H1 (cell line): ENCODE measurements around the gene MUC5AC. TPM values are rescaled to one million over a fixed set of nuclear protein-coding genes. Genes with fewer than 3 reads are reported as not detected.

ENCODE experiments used
- CTCF ChIA-PET: fragments of 300-600 bp; sonication (Branson Sonifier 250); formaldehyde crosslinking; loops from one replicate; lab custom pipeline; 2021; ENCODE audit not compliant: partially characterized antibody; lab: Charles Lee
- POLR2A ChIA-PET: fragments of 300-600 bp; sonication (Branson Sonifier 250); formaldehyde crosslinking; loops from one replicate; lab custom pipeline; 2021; ENCODE audit warnings: inconsistent platforms; ENCODE audit not compliant: partially characterized antibody; lab: Charles Lee
- DNase-seq, 2 experiments: peaks; one replicate each; pipeline versions ENCODE4 v3.0.0 to v3.0.0-alpha.2; 2010 to 2022; ENCODE audit warnings: low spot score in 2 of 2, low read depth in 1 of 2, mixed read lengths in 1 of 2
- FAIRE-seq: peaks from 2 replicates; lab custom pipeline; 2011; peaks lifted over from hg19 to GRCh38; lab: Jason Lieb, UNC
- H2AFZ ChIP-seq: 2 replicates; pipeline ENCODE4 v1.8.1; 2012; ENCODE audit warnings: low read length, inconsistent platforms
- H2AK5ac ChIP-seq: 2 replicates; pipeline ENCODE4 v1.6.1; 2013; ENCODE audit warnings: low read depth, low read length
- H2BK120ac ChIP-seq: replicated peaks from 2 replicates; pipeline ENCODE3; 2013; ENCODE audit warnings: low read depth, low read length, inconsistent platforms
- H2BK12ac ChIP-seq: 2 replicates; pipeline ENCODE4 v1.6.1; 2013; ENCODE audit warnings: low read depth, low read length
- H2BK15ac ChIP-seq: 2 replicates; pipeline ENCODE4 v1.6.1; 2013; ENCODE audit warnings: low read length
- H2BK20ac ChIP-seq: 2 replicates; pipeline ENCODE4 v1.6.1; 2013; ENCODE audit warnings: low read length
- H2BK5ac ChIP-seq: 2 replicates; pipeline ENCODE4 v1.6.1; 2013; ENCODE audit warnings: low read depth, low read length
- H3K14ac ChIP-seq: 2 replicates; pipeline ENCODE4 v1.6.1; 2013; ENCODE audit warnings: inconsistent platforms; ENCODE audit not compliant: insufficient read length
- H3K18ac ChIP-seq: 2 replicates; pipeline ENCODE4 v1.6.1; 2013; ENCODE audit warnings: low read length; ENCODE audit errors: extremely low read depth
- H3K23ac ChIP-seq: 2 replicates; pipeline ENCODE4 v1.6.1; 2013; ENCODE audit warnings: inconsistent platforms; ENCODE audit not compliant: insufficient read length
- H3K23me2 ChIP-seq: 2 replicates; pipeline ENCODE4 v1.6.1; 2013; ENCODE audit warnings: low read depth, low read length
- H3K27ac ChIP-seq: 2 replicates; pipeline ENCODE4 v1.6.1; 2011; ENCODE audit warnings: low read depth, low read length, inconsistent platforms
- H3K27me3 ChIP-seq, 4 experiments: replicated peaks in 1 of 4; 1 replicate in 1 of 4; 2 replicates in 3 of 4; pipeline versions ENCODE4 v1.6.1 to v1.8.1; 2011 to 2013; ENCODE audit warnings: low read length in 3 of 4, mild to moderate bottlenecking in 3 of 4, inconsistent platforms in 2 of 4, mixed read lengths in 2 of 4, moderate library complexity in 1 of 4; ENCODE audit not compliant: control insufficient read depth in 3 of 4, insufficient read depth in 3 of 4; ENCODE audit errors: extremely low read depth in 1 of 4
- H3K36me3 ChIP-seq, 4 experiments: 2 replicates each; pipeline versions ENCODE4 v1.6.1 to v1.8.1; 2011 to 2013; ENCODE audit warnings: mild to moderate bottlenecking in 4 of 4, low read length in 3 of 4, moderate library complexity in 2 of 4, control low read depth in 1 of 4, inconsistent platforms in 1 of 4; ENCODE audit not compliant: insufficient read depth in 4 of 4, control insufficient read depth in 2 of 4
- H3K4ac ChIP-seq: replicated peaks from 2 replicates; pipeline ENCODE3; 2013; ENCODE audit warnings: low read length, low read depth, mixed read lengths, inconsistent platforms; ENCODE audit not compliant: insufficient read length
- H3K4me1 ChIP-seq, 4 experiments: replicated peaks in 1 of 4; 1 replicate in 1 of 4; 2 replicates in 3 of 4; pipeline versions ENCODE4 v1.6.1 to v1.8.1; 2011 to 2013; ENCODE audit warnings: low read length in 3 of 4, inconsistent platforms in 2 of 4, mixed read lengths in 1 of 4; ENCODE audit not compliant: insufficient read depth in 4 of 4, control insufficient read depth in 3 of 4
- H3K4me2 ChIP-seq, 2 experiments: 2 replicates each; pipeline versions ENCODE4 v1.6.1 to v1.8.1; 2011 to 2013; ENCODE audit warnings: low read depth in 2 of 2, low read length in 2 of 2, control low read depth in 1 of 2, inconsistent platforms in 1 of 2, mild to moderate bottlenecking in 1 of 2; ENCODE audit not compliant: insufficient read depth in 1 of 2
- H3K4me3 ChIP-seq, 4 experiments: fragments of 200-600, 300-600 bp in 1 of 4; sonication (generic), shearing (Covaris generic), sonication (Bioruptor Twin) in 1 of 4; 2 replicates each; pipeline versions ENCODE4 v1.5.1 to v1.8.1; 2011 to 2016; ENCODE audit warnings: low read length in 4 of 4, low read depth in 3 of 4, control low read depth in 2 of 4, inconsistent platforms in 2 of 4, mild to moderate bottlenecking in 2 of 4, mixed read lengths in 1 of 4, moderate library complexity in 1 of 4; ENCODE audit not compliant: insufficient read depth in 2 of 4; ENCODE audit errors: extremely low read depth in 1 of 4
- H3K56ac ChIP-seq: replicated peaks from 2 replicates; pipeline ENCODE3; 2013; ENCODE audit warnings: low read depth, mild to moderate bottlenecking, mixed read lengths, low read length, inconsistent platforms; ENCODE audit not compliant: insufficient read length
- H3K79me1 ChIP-seq: 2 replicates; pipeline ENCODE4 v1.6.1; 2013; ENCODE audit warnings: low read depth, low read length, control low read depth
- H3K79me2 ChIP-seq, 2 experiments: 2 replicates each; pipeline versions ENCODE4 v1.6.1 to v1.8.1; 2012 to 2013; ENCODE audit warnings: low read length in 2 of 2, mild to moderate bottlenecking in 2 of 2, inconsistent platforms in 1 of 2; ENCODE audit not compliant: insufficient read depth in 2 of 2, control insufficient read depth in 1 of 2
- H3K9ac ChIP-seq, 4 experiments: replicated peaks in 1 of 4; 1 replicate in 1 of 4; 2 replicates in 3 of 4; pipeline versions ENCODE4 v1.6.1 to v1.8.1; 2011 to 2013; ENCODE audit warnings: low read depth in 3 of 4, low read length in 3 of 4, control low read depth in 2 of 4, mild to moderate bottlenecking in 2 of 4, moderate library complexity in 2 of 4, inconsistent platforms in 1 of 4; ENCODE audit errors: extremely low read depth in 1 of 4
- H3K9me3 ChIP-seq, 2 experiments: 2 replicates each; pipeline versions ENCODE4 v1.6.1 to v1.8.1; 2012 to 2013; ENCODE audit warnings: mild to moderate bottlenecking in 2 of 2, moderate library complexity in 2 of 2, control low read depth in 1 of 2, inconsistent platforms in 1 of 2, low read depth in 1 of 2, low read length in 1 of 2, mixed read lengths in 1 of 2; ENCODE audit not compliant: insufficient read depth in 2 of 2
- H4K20me1 ChIP-seq, 2 experiments: replicated peaks in 1 of 2; 2 replicates each; pipeline versions ENCODE3 to v1.8.1; 2011 to 2013; ENCODE audit warnings: inconsistent platforms in 2 of 2, low read length in 2 of 2, mild to moderate bottlenecking in 1 of 2; ENCODE audit not compliant: insufficient read depth in 2 of 2, control insufficient read depth in 1 of 2
- H4K5ac ChIP-seq: 2 replicates; pipeline ENCODE4 v1.6.1; 2013; ENCODE audit warnings: low read length, low read depth, mixed read lengths, inconsistent platforms; ENCODE audit not compliant: insufficient read length
- H4K8ac ChIP-seq: 2 replicates; pipeline ENCODE4 v1.8.0; 2013; ENCODE audit warnings: mild to moderate bottlenecking, moderate library complexity, low read length, inconsistent platforms; ENCODE audit not compliant: insufficient read depth; ENCODE audit errors: extremely low read depth
- H4K91ac ChIP-seq: replicated peaks from 2 replicates; pipeline ENCODE3; 2013; ENCODE audit warnings: low read length, mixed read lengths, inconsistent platforms; ENCODE audit not compliant: insufficient read length
- ATF2 ChIP-seq: IDR thresholded peaks from 2 replicates; pipeline ENCODE4 v1.6.1; 2012; ENCODE audit warnings: low read length, inconsistent platforms
- BCL11A ChIP-seq, 2 experiments: IDR thresholded peaks; one replicate each; pipeline ENCODE4 v1.6.1; 2011; ENCODE audit warnings: low read depth in 2 of 2, low read length in 2 of 2, mild to moderate bottlenecking in 2 of 2
- CEBPB ChIP-seq: IDR thresholded peaks from 2 replicates; pipeline ENCODE4 v1.6.1; 2012; ENCODE audit warnings: low read depth, low read length
- CTBP2 ChIP-seq: IDR thresholded peaks from 2 replicates; pipeline ENCODE4 v1.7.0; 2011; ENCODE audit warnings: borderline replicate concordance, mild to moderate bottlenecking, moderate library complexity, mixed read lengths, low read length; ENCODE audit not compliant: insufficient read depth, insufficient read length
- JUND ChIP-seq: IDR thresholded peaks from 2 replicates; pipeline ENCODE4 v1.6.1; 2011; ENCODE audit warnings: mild to moderate bottlenecking, improper control_type of control experiment, low read length
- KDM4A ChIP-seq: IDR thresholded peaks from one replicate; pipeline ENCODE4 v1.7.1; 2012; ENCODE audit warnings: low read depth, mild to moderate bottlenecking, moderate library complexity, low read length, inconsistent platforms; ENCODE audit not compliant: severe bottlenecking
- MAFK ChIP-seq: IDR thresholded peaks from 2 replicates; pipeline ENCODE4 v1.6.1; 2012; ENCODE audit warnings: low read depth, mild to moderate bottlenecking, improper control_type of control experiment, low read length
- PHF8 ChIP-seq: fragments of 200-600 bp; sonication (generic); conservative IDR thresholded peaks from 2 replicates; pipeline ENCODE4 v1.7.1; 2012; ENCODE audit warnings: low read depth, mild to moderate bottlenecking, inconsistent platforms, low read length, moderate library complexity
- POLR2AphosphoS5 ChIP-seq: IDR thresholded peaks from 2 replicates; pipeline ENCODE4 v1.6.1; 2011; ENCODE audit warnings: low read depth, low read length
- RNF2 ChIP-seq: fragments of 200-900, 300-1000 bp; sonication (generic); IDR thresholded peaks from 2 replicates; pipeline ENCODE4 v1.7.1; 2016; ENCODE audit warnings: borderline replicate concordance, low read depth, mild to moderate bottlenecking, antibody characterized with exemption, low read length; ENCODE audit not compliant: poor library complexity, severe bottlenecking; ENCODE audit errors: missing control alignments
- SUZ12 ChIP-seq: fragments of 200-600 bp; sonication (generic); IDR thresholded peaks from 2 replicates; pipeline ENCODE4 v1.6.1; 2012; ENCODE audit warnings: mild to moderate bottlenecking, inconsistent platforms, low read length, moderate library complexity, mixed read lengths
- TEAD4 ChIP-seq: IDR thresholded peaks from 2 replicates; pipeline ENCODE4 v1.6.1; 2012; ENCODE audit warnings: low read depth, low read length, inconsistent platforms, mixed read lengths
- YY1 ChIP-seq: IDR thresholded peaks from 2 replicates; pipeline ENCODE4 v1.6.1; 2011; ENCODE audit warnings: low read depth, mild to moderate bottlenecking, low read length
- WGBS, 2 experiments: shearing (Covaris generic) in 1 of 2; methylation state at CpG; one replicate each; pipeline versions ENCODE4 v1.1.6 to v1.1.7; 2013 to 2015; ENCODE audit warnings: low lambda C conversion rate in 2 of 2, mixed read lengths in 2 of 2, inconsistent platforms in 1 of 2, low coverage in 1 of 2, missing lambda C conversion rate in 1 of 2; ENCODE audit not compliant: insufficient replicate concordance in 2 of 2, insufficient coverage in 1 of 2, insufficient read length in 1 of 2; ENCODE audit errors: extremely low coverage in 1 of 2, missing lambda C conversion rate in 1 of 2; 5-methylcytosine and 5-hydroxymethylcytosine counted together
- polyA plus RNA-seq, 7 experiments: library from polyadenylated mRNA; depleted of rRNA in 3 of 7; stranded (reverse) in 5 of 7; unstranded in 2 of 7; fragments of >200 nt in 5 of 7; fragments of 200-250 nt in 2 of 7; gene quantifications; 1 replicate in 5 of 7; 2 replicates in 1 of 7; 4 replicates in 1 of 7; pipeline versions ENCODE4 v1.2.1 to v1.2.3, GENCODE V29; 2011 to 2013; ENCODE audit warnings: missing spikeins in 2 of 7, mixed read lengths in 2 of 7
- total RNA-seq: library from RNA; stranded (reverse); fragmentation: NEBNext Ultra II Directional; extraction: Animal tissue kit (Norgen Biotek cat#: 25700); gene quantifications from 2 replicates; pipeline ENCODE4 v1.2.1, GENCODE V29; 2021

The MUC5AC gene
- total and polyA plus RNA-seq, 2 of the 8 experiments (the other 6 are each of a cell fraction or from before 2014, with no cell fraction given), result not detected

GRCh38 chr11:1150116-1150515 lies 7.6 kb upstream of the MUC5AC start:
- no peak overlapping the region for H3K18ac ChIP-seq
- no peak overlapping the region for H2BK5ac ChIP-seq
- H3K9ac ChIP-seq, result no peak overlapping the region
- H4K20me1 ChIP-seq, result peaks cover 0 to 2% of the 10 kb centered on the region in 2 experiments
- H2BK20ac ChIP-seq, result no peak overlapping the region
- H2AFZ ChIP-seq, result no peak overlapping the region
- no peaks in the 10 kb centered on the region; a peak in 2 of 7 replicates for H3K4me1 ChIP-seq
- H3K79me1 ChIP-seq, result no peaks in the 10 kb centered on the region; the same call in 1 of the 2 replicates
- peaks cover 7 to 12% of the 10 kb centered on the region in 2 experiments for H3K9me3 ChIP-seq
- H3K23me2 ChIP-seq, result peaks cover 14% of the 10 kb centered on the region
- no peak overlapping the region for H3K4me3 ChIP-seq
- FAIRE-seq, result no peak
- H3K27ac ChIP-seq, result no peak overlapping the region
- no peak overlapping the region for H2AK5ac ChIP-seq
- no peak overlapping the region for H2BK120ac ChIP-seq
- no peak overlapping the region for H4K5ac ChIP-seq
- H2BK12ac ChIP-seq, result no peak overlapping the region
- H3K23ac ChIP-seq, result no peak overlapping the region
- POLR2A ChIA-PET, result no interaction called here
- no peaks in the 10 kb centered on the region for H3K36me3 ChIP-seq
- H3K4ac ChIP-seq, result no peak overlapping the region
- H3K4me2 ChIP-seq, result no peak overlapping the region
- no peaks in the 10 kb centered on the region for H3K27me3 ChIP-seq
- H4K8ac ChIP-seq, result peak overlapping the region; percentile 51; the same call in 1 of the 2 replicates
- H3K56ac ChIP-seq, result no peak overlapping the region
- H3K14ac ChIP-seq, result no peak overlapping the region
- no peak overlapping the region for H4K91ac ChIP-seq
- H3K79me2 ChIP-seq, result no peaks in the 10 kb centered on the region
- no peak overlapping the region for H2BK15ac ChIP-seq
- CTCF ChIA-PET, result no interaction called here
- no peak for DNase-seq
- WGBS, 2 experiments, result 83% methylated on average over 10 of the region's 10 CpGs; no CpG with 5 or more reads in 1 of the 2 experiments
- TF ChIP-seq ATF2 (no peak), JUND (no peak), BCL11A (IDR thresholded peaks at IDR 0.05; ENCODE audit: low read depth in 2 of 2, low read length in 2 of 2) (no peak), YY1 (no peak), POLR2AphosphoS5 (no peak), KDM4A (no peak), SUZ12 (no peak), PHF8 (no peak), RNF2 (no peak), CEBPB (no peak), MAFK (no peak), CTBP2 (no peak), TEAD4 (no peak)
